Subcutaneous abdominal adipose tissue (tissue), 5 donors: ENCODE results near the gene SMARCD1.
A peak's percentile ranks its signal among the peaks of the same experiment; 100 is the strongest.

Experiments used
- H3K27ac ChIP-seq: one replicate; pipeline ENCODE4 v1.7.0; 2013; ENCODE audit warnings: low read depth, mild to moderate bottlenecking, inconsistent platforms, low read length, moderate library complexity
- H3K27me3 ChIP-seq, 5 donors: one replicate each; pipeline ENCODE4 v1.7.0; 2013; ENCODE audit warnings: low read length in 5 of 5, inconsistent platforms in 1 of 5; ENCODE audit not compliant: control insufficient read depth in 5 of 5, insufficient read depth in 4 of 5
- H3K36me3 ChIP-seq, 5 donors: one replicate each; pipeline ENCODE4 v1.7.0; 2013; ENCODE audit warnings: low read length in 5 of 5; ENCODE audit not compliant: control insufficient read depth in 5 of 5, insufficient read depth in 5 of 5
- H3K4me1 ChIP-seq, 5 donors: one replicate each; pipeline ENCODE4 v1.7.0; 2013; ENCODE audit warnings: low read length in 5 of 5, mild to moderate bottlenecking in 3 of 5, moderate library complexity in 1 of 5; ENCODE audit not compliant: control insufficient read depth in 5 of 5, insufficient read depth in 5 of 5
- H3K4me3 ChIP-seq, 5 donors: one replicate each; pipeline ENCODE4 v1.7.0; 2013; ENCODE audit warnings: low read length in 5 of 5, low read depth in 1 of 5
- H3K9ac ChIP-seq, 5 donors: one replicate each; pipeline ENCODE4 v1.7.0; 2013; ENCODE audit warnings: low read length in 5 of 5, mild to moderate bottlenecking in 4 of 5, moderate library complexity in 3 of 5
- H3K9me3 ChIP-seq, 5 donors: one replicate each; pipeline ENCODE4 v1.7.0; 2013; ENCODE audit warnings: low read length in 5 of 5; ENCODE audit not compliant: control insufficient read depth in 5 of 5
- donor health status: healthy.
- donor health status: healthy.
- donor health status: healthy.
- donor health status: healthy.
- donor health status: healthy.

Gene SMARCD1

DNA sequence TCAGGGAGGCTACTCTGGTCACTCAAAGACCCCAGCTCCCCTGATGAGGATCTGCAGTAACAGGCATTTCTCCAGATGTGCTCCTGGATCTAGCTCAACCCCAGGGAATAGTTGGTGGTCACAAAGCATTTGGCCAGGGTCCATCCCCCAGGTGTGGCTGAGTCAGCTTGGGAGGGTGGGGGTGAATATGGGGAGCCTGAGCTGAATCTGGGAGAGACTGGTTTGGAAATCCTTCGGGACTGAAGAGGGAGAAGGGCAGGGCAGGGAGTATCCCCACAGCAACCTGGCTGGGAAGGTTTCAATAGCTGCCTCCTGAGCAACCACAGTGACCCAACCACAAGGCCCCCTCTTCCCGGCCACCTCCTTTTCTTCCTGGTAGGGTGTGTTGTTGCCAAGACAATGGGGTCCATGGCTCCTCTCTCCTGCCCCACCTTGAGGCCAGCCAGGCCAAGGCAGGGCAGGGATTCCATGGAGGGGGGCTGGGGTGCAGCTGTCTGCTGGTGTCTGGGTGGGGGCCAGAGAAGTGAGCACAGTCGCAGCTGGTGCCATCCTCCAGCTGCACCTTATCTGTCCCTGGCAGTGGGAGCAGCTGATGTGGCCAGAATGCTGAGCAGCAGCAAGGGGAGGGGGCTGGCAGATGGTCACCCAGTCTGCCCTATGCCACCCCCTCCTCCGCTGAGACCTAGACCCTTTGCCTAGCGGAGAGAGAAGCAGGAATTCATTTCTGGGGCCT, 22.2 kb upstream of the SMARCD1 start:
- Histone ChIP-seq H3K9ac (no peak overlapping the region), H3K36me3 (no peaks in the 10 kb centered on the region), H3K4me3 (no peak overlapping the region), H3K27me3 (peaks cover 0 to 3% (median 0%) of the 10 kb centered on the region in 5 donors), H3K27ac (no peak overlapping the region), H3K9me3 (no peaks in the 10 kb centered on the region), H3K4me1 (peaks cover 4 to 33% (median 14%) of the 10 kb centered on the region in 5 donors)

DNA sequence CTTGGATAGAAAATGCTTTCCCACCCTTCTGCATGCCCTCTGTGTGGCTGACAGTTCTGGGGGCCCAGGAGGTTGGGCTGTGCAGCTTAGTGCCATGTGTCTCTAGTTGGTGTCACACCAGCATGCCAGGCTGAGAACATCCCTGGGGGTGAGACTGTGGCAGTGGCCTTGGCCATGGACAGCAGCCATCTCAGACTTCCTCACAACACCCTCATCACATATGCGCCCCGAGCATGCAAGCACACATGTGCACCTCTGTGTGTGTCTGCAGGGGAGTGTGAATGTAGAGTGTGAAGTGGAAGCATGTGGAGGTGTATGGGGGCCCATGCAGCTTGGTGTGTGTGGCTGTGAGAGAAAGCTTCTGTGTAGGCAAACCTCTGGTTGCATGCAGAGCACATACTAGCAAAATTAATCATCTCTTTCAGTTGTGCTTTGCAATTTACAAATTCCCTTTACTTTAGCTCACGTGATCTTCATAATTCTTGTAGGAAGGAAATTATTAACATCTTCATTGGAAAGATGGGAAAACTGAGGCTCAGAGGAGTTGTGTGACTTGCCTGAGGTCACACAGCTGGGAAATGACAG, 19.3 kb upstream of the SMARCD1 start:
- Histone ChIP-seq H3K9me3 (no peaks in the 10 kb centered on the region), H3K9ac (no peak overlapping the region), H3K4me3 (no peak overlapping the region), H3K4me1 (peaks cover 6 to 26% (median 17%) of the 10 kb centered on the region in 5 donors), H3K36me3 (no peaks in the 10 kb centered on the region), H3K27me3 (peaks cover 0 to 3% (median 0%) of the 10 kb centered on the region in 5 donors), H3K27ac (no peak overlapping the region)

DNA sequence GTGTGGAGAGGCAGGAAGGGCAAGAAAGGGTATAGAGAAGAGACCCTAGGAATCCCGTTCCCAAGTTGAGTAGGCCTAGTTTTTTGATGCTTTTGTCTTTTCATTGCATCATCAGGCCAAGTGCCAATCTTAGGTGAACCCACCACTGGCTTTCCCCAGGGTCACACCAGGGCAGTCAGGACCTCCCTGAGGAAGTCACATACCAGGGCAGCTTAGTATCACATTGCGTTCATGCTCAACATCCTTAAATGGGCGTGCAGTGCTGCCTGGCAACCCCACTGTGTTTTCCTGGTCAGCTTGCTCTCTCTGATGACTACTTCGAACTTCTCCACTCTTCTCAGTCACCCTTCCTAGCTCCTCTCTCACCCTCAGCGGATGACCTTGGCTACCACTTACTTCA, 18.7 kb upstream of the SMARCD1 start:
- H3K27ac ChIP-seq, result no peak overlapping the region
- H3K36me3 ChIP-seq, result no peaks in the 10 kb centered on the region
- peaks cover 2 to 22% (median 11%) of the 10 kb centered on the region in 5 donors for H3K4me1 ChIP-seq
- peaks cover 0 to 3% (median 0%) of the 10 kb centered on the region in 5 donors for H3K27me3 ChIP-seq
- no peaks in the 10 kb centered on the region for H3K9me3 ChIP-seq
- no peak overlapping the region for H3K9ac ChIP-seq
- H3K4me3 ChIP-seq, result no peak overlapping the region

DNA sequence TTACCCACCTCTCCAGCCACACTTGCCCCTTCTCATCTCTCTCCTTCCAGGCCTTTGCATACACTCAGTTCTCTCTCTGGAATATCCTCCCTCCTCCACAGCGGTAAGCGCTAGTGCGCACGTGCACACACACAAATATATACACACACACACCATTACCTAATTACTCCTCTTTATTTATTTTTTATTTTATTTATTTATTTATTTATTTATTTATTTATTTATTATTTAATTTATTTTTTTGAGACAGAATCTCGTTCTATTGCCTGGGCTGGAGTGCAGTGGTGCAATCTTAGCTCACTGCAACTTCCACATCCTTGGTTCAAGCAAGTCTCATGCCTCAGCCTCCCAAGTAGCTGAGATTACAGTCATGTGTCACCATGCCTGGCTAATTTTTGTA, 16.1 kb upstream of the SMARCD1 start:
- no peak overlapping the region for H3K27ac ChIP-seq
- H3K9ac ChIP-seq, result no peak overlapping the region
- no peaks in the 10 kb centered on the region for H3K27me3 ChIP-seq
- H3K4me3 ChIP-seq, result no peak overlapping the region
- peaks cover 2 to 10% (median 8%) of the 10 kb centered on the region in 5 donors for H3K4me1 ChIP-seq
- no peaks in the 10 kb centered on the region for H3K36me3 ChIP-seq
- H3K9me3 ChIP-seq, result no peaks in the 10 kb centered on the region

DNA sequence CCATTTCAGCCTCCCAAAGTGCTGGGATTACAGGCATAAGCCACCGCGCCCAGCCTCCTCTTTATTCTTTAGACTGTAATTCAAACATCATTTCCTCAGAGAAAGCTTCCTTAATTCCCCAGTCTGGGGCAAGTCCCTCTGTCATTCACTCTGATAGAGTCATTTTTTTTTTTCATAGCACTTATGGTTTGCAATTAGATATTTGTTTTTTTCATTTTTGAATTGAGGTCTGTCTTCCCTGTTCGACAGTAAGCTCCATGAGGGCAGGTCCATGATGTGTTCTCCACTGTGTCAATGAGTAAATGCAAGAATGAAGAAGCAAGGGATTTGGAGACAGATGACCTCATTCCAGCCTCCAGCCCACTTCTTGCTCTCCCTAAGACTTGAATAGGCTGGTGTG, 15.6 kb upstream of the SMARCD1 start:
- Histone ChIP-seq H3K27me3 (no peaks in the 10 kb centered on the region), H3K4me1 (peaks cover 2 to 10% (median 8%) of the 10 kb centered on the region in 5 donors), H3K4me3 (no peak overlapping the region), H3K9ac (no peak overlapping the region), H3K9me3 (no peaks in the 10 kb centered on the region), H3K27ac (no peak overlapping the region), H3K36me3 (no peaks in the 10 kb centered on the region)

DNA sequence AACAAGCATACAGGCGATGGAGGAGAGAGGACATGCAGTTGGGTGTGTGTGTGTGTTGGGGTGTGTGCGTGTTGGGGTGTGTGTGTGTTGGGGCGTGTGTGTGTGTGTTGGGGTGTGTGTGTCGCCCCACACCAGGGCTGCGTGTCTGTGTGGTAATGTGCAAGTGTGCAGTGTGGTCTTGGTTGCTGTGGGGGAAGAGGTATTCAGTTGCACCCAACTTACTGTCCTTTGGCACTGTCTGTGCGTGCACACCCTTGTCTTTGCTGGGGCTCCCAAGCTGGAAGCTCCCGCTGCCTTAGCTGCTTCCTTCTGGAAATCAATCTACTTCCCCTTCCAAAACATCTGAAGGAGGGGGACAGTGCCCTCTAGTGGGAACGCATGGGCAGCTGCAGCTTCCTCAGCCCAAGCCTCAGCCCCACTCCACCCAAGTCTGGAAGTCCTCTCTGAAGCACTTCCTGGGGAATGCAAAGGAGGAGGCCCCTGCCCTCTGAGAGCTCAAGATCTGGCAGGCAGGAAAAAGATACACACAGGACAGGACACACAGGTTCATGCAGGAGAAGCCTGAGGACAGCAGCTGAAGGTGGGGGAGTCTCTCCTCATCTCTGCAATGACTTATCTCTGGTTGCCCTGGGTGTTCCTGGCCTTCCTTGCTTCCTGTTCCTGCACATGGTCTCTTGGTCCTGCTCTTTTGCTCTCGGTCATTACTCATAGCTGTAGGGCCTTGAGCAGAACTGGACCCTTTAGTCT, 14.7 kb upstream of the SMARCD1 start:
- Histone ChIP-seq H3K4me1 (peaks cover 4 to 13% (median 11%) of the 10 kb centered on the region in 5 donors), H3K27me3 (no peaks in the 10 kb centered on the region), H3K27ac (no peak overlapping the region), H3K36me3 (no peaks in the 10 kb centered on the region), H3K9me3 (no peaks in the 10 kb centered on the region), H3K4me3 (peak overlapping the region in 4 of 5 donors; percentile 34 to 51 (median 44)), H3K9ac (no peak overlapping the region)

DNA sequence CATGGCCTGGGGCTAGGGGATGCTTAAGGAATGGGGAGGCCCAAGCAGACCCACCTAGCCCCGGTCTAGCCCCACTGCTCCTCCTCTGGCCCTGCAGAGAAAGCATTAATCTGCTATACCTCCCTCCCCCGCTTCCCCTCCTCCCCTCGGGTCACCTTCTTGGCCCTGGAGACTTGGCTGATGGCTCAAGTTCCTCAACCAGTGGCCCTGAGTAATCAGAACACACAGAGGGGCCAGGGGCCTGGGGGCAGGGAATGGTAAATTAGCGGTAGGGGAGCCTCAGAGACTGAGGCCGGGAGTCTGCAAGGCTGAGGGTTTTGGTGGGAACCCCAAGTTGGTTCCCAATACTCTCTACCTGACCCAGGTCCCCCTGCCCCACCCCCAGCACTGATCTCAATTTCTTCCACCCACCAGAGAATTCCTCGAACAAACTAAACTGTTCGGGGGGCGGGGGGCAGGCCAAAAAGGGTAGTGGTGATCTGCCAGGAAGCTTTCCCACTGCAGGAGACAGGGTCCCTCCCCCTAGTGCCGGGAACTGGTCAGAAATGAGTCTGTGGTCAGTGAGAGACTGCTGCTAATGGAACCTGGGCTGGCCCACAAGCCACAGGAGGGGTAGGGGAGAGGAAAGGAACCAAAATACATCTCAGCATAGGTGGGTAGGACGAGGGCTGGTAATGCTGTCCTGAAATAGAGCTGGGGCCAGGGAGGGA, 12.8 kb upstream of the SMARCD1 start:
- no peaks in the 10 kb centered on the region for H3K36me3 ChIP-seq
- no peak overlapping the region for H3K27ac ChIP-seq
- H3K27me3 ChIP-seq, result peaks cover 0 to 2% (median 0%) of the 10 kb centered on the region in 5 donors
- no peak overlapping the region for H3K9ac ChIP-seq
- H3K9me3 ChIP-seq, result no peaks in the 10 kb centered on the region
- peaks cover 4 to 13% (median 12%) of the 10 kb centered on the region in 5 donors for H3K4me1 ChIP-seq
- no peak overlapping the region for H3K4me3 ChIP-seq

DNA sequence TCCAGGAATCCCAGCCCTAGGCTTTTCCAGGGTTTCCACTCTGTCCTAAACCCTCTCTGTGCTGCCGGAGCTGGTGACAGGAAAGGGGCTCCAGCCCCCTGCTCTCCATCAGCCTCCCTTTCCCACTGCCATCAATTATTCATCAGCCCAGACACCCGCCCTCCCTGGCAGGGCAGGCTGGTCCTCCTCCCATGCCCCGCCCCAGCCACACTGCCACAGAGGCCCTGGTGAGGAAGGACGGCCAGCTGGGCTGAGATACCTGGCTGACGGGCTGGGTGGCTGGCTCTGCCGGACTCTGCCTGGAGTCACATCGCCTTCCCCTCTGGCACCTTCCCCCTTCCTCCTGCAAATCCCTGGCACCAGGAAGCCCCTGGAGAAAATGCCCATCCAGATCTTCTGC, 11.9 kb upstream of the SMARCD1 start:
- no peak overlapping the region for H3K27ac ChIP-seq
- no peaks in the 10 kb centered on the region for H3K36me3 ChIP-seq
- H3K4me1 ChIP-seq, result peaks cover 4 to 13% (median 12%) of the 10 kb centered on the region in 5 donors
- no peak overlapping the region for H3K9ac ChIP-seq
- H3K27me3 ChIP-seq, result peaks cover 0 to 2% (median 0%) of the 10 kb centered on the region in 5 donors
- no peak overlapping the region for H3K4me3 ChIP-seq
- no peaks in the 10 kb centered on the region for H3K9me3 ChIP-seq

DNA sequence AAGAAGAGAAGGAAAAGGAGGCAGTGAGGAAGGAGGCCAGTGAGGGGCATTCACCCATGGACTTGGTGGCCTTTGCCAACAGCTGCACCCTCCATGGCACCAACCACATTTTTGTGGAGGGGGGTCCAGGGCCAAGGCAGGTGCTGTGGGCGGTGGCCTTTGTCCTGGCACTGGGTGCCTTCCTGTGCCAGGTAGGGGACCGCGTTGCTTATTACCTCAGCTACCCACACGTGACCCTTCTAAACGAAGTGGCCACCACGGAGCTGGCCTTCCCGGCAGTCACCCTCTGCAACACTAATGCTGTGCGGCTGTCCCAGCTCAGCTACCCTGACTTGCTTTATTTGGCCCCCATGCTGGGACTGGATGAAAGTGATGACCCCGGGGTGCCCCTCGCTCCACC, 11.4 kb upstream of the SMARCD1 start:
- Histone ChIP-seq H3K27ac (no peak overlapping the region), H3K36me3 (no peaks in the 10 kb centered on the region), H3K4me1 (peaks cover 4 to 13% (median 12%) of the 10 kb centered on the region in 5 donors), H3K4me3 (no peak overlapping the region), H3K9ac (no peak overlapping the region), H3K9me3 (no peaks in the 10 kb centered on the region), H3K27me3 (peaks cover 0 to 2% (median 0%) of the 10 kb centered on the region in 5 donors)
